T-helper 2 cell (primary cell): ENCODE data around the gene IFT80.
A peak's percentile ranks its signal among the peaks of the same experiment; 100 is the strongest.

Experiments used
- DNase-seq, 5 experiments: peaks; one replicate each; pipeline versions ENCODE4 v3.0.0 to v3.0.0-alpha.2; 2012 to 2022
- total RNA-seq, 2 donors: gene quantifications; one replicate each; lab custom pipeline; 2026; lab: John Stamatoyannopoulos, UW

IFT80 gene
- 15.9 to 33.5 reads per million in 2 donors for total RNA-seq

GRCh38 chr3:160399125-160400029 is at the start of gene IFT80, which contains the start of gene SMC4:
Gene IFT80, minus strand, starts transcription at chr3:160399225. Its CDS starts 14,625 bp downstream, at chr3:160384600.
Gene SMC4, plus strand, starts transcription at chr3:160399650. Its CDS starts 1,177 bp downstream, at chr3:160400827.
- DNase-seq, result peak; percentile 88 to 96 (median 94)

GRCh38 chr3:160447544-160447943 is 48.5 kb upstream of the IFT80 start:
- DNase-seq, result no peak

GRCh38 chr3:160446522-160447056 is 47.6 kb upstream of the IFT80 start:
- no peak for DNase-seq

GRCh38 chr3:160445854-160446253 is 46.8 kb upstream of the IFT80 start:
- no peak for DNase-seq

GRCh38 chr3:160444411-160444810 is 45.4 kb upstream of the IFT80 start:
- DNase-seq, result no peak

GRCh38 chr3:160440687-160441086 is 41.7 kb upstream of the IFT80 start:
- no peak for DNase-seq

- DNase-seq, result no peak
Observed at GRCh38 chr3:160437083-160437455, 38.0 kb upstream of the IFT80 start.

- no peak for DNase-seq
Observed at GRCh38 chr3:160435747-160436146, 36.7 kb upstream of the IFT80 start.

- DNase-seq, result no peak
Observed at GRCh38 chr3:160435095-160435494, 36.1 kb upstream of the IFT80 start.

GRCh38 chr3:160434071-160434470 is 35.0 kb upstream of the IFT80 start:
- DNase-seq, result no peak

GRCh38 chr3:160427832-160428424 is 28.9 kb upstream of the IFT80 start:
- no peak for DNase-seq

GRCh38 chr3:160417311-160417710 is 18.3 kb upstream of the IFT80 start:
- DNase-seq, result no peak

- DNase-seq, result peak in 4 of 5 experiments; percentile 29 to 76 (median 58)
Observed at GRCh38 chr3:160413613-160414248, 14.7 kb upstream of the IFT80 start.

- no peak for DNase-seq
Observed at GRCh38 chr3:160412477-160412876, 13.5 kb upstream of the IFT80 start.

- DNase-seq, result no peak
Observed at GRCh38 chr3:160409812-160410610, 11.0 kb upstream of the IFT80 start.

GRCh38 chr3:160403796-160404470 is 4.9 kb upstream of the IFT80 start:
- no peak for DNase-seq

- peak in 1 of 5 experiments; percentile 28 for DNase-seq
Observed at GRCh38 chr3:160403028-160403545, 4.1 kb upstream of the IFT80 start.

GRCh38 chr3:160402221-160403027 is 3.4 kb upstream of the IFT80 start:
- DNase-seq, result no peak

GRCh38 chr3:160401291-160402095 is 2.5 kb upstream of the IFT80 start:
- DNase-seq, result peak in 2 of 5 experiments; percentile 0 to 55
